Neuronal stem cell (in vitro differentiated cells): ENCODE results near the gene REC8.

Source experiments
- DNase-seq: peaks from one replicate; pipeline ENCODE4 v3.0.0-alpha.2; 2013; ENCODE audit warnings: low spot score
- H2AFZ ChIP-seq: one replicate; pipeline ENCODE4 v1.6.1; 2013; ENCODE audit warnings: mild to moderate bottlenecking, low read length, inconsistent platforms
- H2AK5ac ChIP-seq: 2 replicates; pipeline ENCODE4 v1.6.1; 2013; ENCODE audit warnings: low read depth, mild to moderate bottlenecking, inconsistent platforms, low read length, moderate library complexity, mixed read lengths
- H2BK120ac ChIP-seq: 2 replicates; pipeline ENCODE4 v1.6.1; 2013; ENCODE audit warnings: low read depth, mild to moderate bottlenecking, inconsistent platforms, low read length, moderate library complexity, mixed read lengths
- H2BK12ac ChIP-seq: one replicate; pipeline ENCODE4 v1.6.1; 2013; ENCODE audit warnings: low read length, inconsistent platforms
- H2BK15ac ChIP-seq: 2 replicates; pipeline ENCODE4 v1.6.1; 2013; ENCODE audit warnings: mild to moderate bottlenecking, low read length, inconsistent platforms, mixed read lengths
- H2BK5ac ChIP-seq: one replicate; pipeline ENCODE4 v1.6.1; 2013; ENCODE audit warnings: inconsistent platforms, mild to moderate bottlenecking, low read length, moderate library complexity
- H3K14ac ChIP-seq: one replicate; pipeline ENCODE4 v1.6.1; 2013; ENCODE audit warnings: low read length, inconsistent platforms
- H3K18ac ChIP-seq: 2 replicates; pipeline ENCODE4 v1.6.1; 2013; ENCODE audit warnings: low read length, inconsistent platforms
- H3K23ac ChIP-seq: 2 replicates; pipeline ENCODE4 v1.6.1; 2013; ENCODE audit warnings: low read depth, mild to moderate bottlenecking, mixed read lengths, low read length, inconsistent platforms; ENCODE audit not compliant: poor library complexity
- H3K27ac ChIP-seq: replicated peaks from 3 replicates; pipeline ENCODE4 v1.5.1; 2013; ENCODE audit warnings: low read length, inconsistent platforms
- H3K27me3 ChIP-seq, 3 experiments: 2 replicates each; pipeline ENCODE4 v1.6.1; 2013; ENCODE audit warnings: low read length in 3 of 3, mild to moderate bottlenecking in 2 of 3, inconsistent platforms in 1 of 3, low read depth in 1 of 3, mixed read lengths in 1 of 3, moderate library complexity in 1 of 3; ENCODE audit not compliant: control insufficient read depth in 3 of 3, insufficient read depth in 3 of 3
- H3K36me3 ChIP-seq, 2 donors: replicated peaks in 1 of 2; 2 replicates each; pipeline ENCODE4 v1.6.1; 2013; ENCODE audit warnings: low read length in 2 of 2; ENCODE audit not compliant: control insufficient read depth in 2 of 2, insufficient read depth in 2 of 2
- H3K4ac ChIP-seq: 2 replicates; pipeline ENCODE4 v1.6.1; 2013; ENCODE audit warnings: inconsistent platforms, mild to moderate bottlenecking, low read length, moderate library complexity
- H3K4me1 ChIP-seq, 2 donors: 1 replicate in 1 of 2; 2 replicates in 1 of 2; pipeline ENCODE4 v1.6.1; 2013; ENCODE audit warnings: low read length in 2 of 2, low read depth in 1 of 2; ENCODE audit not compliant: control insufficient read depth in 2 of 2, insufficient read depth in 1 of 2
- H3K4me2 ChIP-seq: one replicate; pipeline ENCODE4 v1.6.1; 2013; ENCODE audit warnings: mild to moderate bottlenecking, low read length, inconsistent platforms; ENCODE audit not compliant: insufficient read depth, poor library complexity, severe bottlenecking
- H3K4me3 ChIP-seq, 2 donors: 2 replicates each; pipeline ENCODE4 v1.5.1; 2013; ENCODE audit warnings: low read length in 2 of 2, mild to moderate bottlenecking in 2 of 2, inconsistent platforms in 1 of 2, moderate library complexity in 1 of 2
- H3K79me1 ChIP-seq: one replicate; pipeline ENCODE4 v1.6.1; 2013; ENCODE audit warnings: low read depth, mild to moderate bottlenecking, inconsistent platforms, low read length, moderate library complexity
- H3K9ac ChIP-seq: one replicate; pipeline ENCODE4 v1.6.1; 2013; ENCODE audit warnings: mild to moderate bottlenecking, low read depth, low read length, inconsistent platforms; ENCODE audit not compliant: poor library complexity
- H3K9me3 ChIP-seq, 2 donors: replicated peaks in 1 of 2; 2 replicates each; pipeline versions ENCODE3 to v1.6.1; 2013; ENCODE audit warnings: low read length in 2 of 2, mild to moderate bottlenecking in 2 of 2, inconsistent platforms in 1 of 2, low read depth in 1 of 2, mixed read lengths in 1 of 2, moderate library complexity in 1 of 2; ENCODE audit not compliant: control insufficient read depth in 2 of 2, insufficient read depth in 1 of 2
- H4K8ac ChIP-seq: one replicate; pipeline ENCODE4 v1.6.1; 2013; ENCODE audit warnings: low read depth, mild to moderate bottlenecking, inconsistent platforms, low read length, moderate library complexity
- H4K91ac ChIP-seq: one replicate; pipeline ENCODE4 v1.6.1; 2013; ENCODE audit warnings: low read length, low read depth, mild to moderate bottlenecking, inconsistent platforms; ENCODE audit not compliant: poor library complexity
- WGBS, 2 donors: extraction: QIAGEN DNeasy Blood & Tissue Kit; methylation state at CpG; one replicate each; pipeline ENCODE4 v1.1.7; 2013; ENCODE audit warnings: missing lambda C conversion rate in 2 of 2, mixed read lengths in 1 of 2; ENCODE audit not compliant: insufficient read length in 2 of 2, insufficient replicate concordance in 1 of 2; ENCODE audit errors: extremely low coverage in 2 of 2; 5-methylcytosine and 5-hydroxymethylcytosine counted together

REC8 gene

GRCh38 chr14:24189059-24189375 is 17.1 kb downstream of the REC8 start:
- no peaks in the 10 kb centered on the region for H3K9me3 ChIP-seq
- WGBS, 2 donors = no CpG with 5 or more reads among the region's 3 CpGs
- H3K4me3 ChIP-seq = peak overlapping the region in 1 of 2 donors; percentile 79
- peak overlapping the region; percentile 45 for H2AFZ ChIP-seq
- H3K27ac ChIP-seq = no peak overlapping the region
- peaks cover 47 to 72% of the 10 kb centered on the region in 2 donors for H3K36me3 ChIP-seq
- no peak overlapping the region for H3K9ac ChIP-seq
- no peak overlapping the region for H3K23ac ChIP-seq
- no peak overlapping the region for H3K14ac ChIP-seq
- no peak overlapping the region for H3K18ac ChIP-seq
- H2BK15ac ChIP-seq = no peak overlapping the region
- no peak overlapping the region for H2AK5ac ChIP-seq
- no peak overlapping the region for H2BK120ac ChIP-seq
- no peak overlapping the region for H2BK5ac ChIP-seq
- peaks cover 4 to 7% of the 10 kb centered on the region in 2 donors for H3K4me1 ChIP-seq
- H2BK12ac ChIP-seq = no peak overlapping the region
- no peak overlapping the region for H4K8ac ChIP-seq
- no peak for DNase-seq
- H3K79me1 ChIP-seq = peaks cover 9% of the 10 kb centered on the region
- no peak overlapping the region for H4K91ac ChIP-seq
- H3K4ac ChIP-seq = no peak overlapping the region
- H3K27me3 ChIP-seq = no peaks in the 10 kb centered on the region
- no peak overlapping the region for H3K4me2 ChIP-seq

GRCh38 chr14:24189460-24189859 is 17.6 kb downstream of the REC8 start:
- peaks cover 5 to 7% of the 10 kb centered on the region in 2 donors for H3K4me1 ChIP-seq
- H3K23ac ChIP-seq = no peak overlapping the region
- H2BK5ac ChIP-seq = no peak overlapping the region
- H4K8ac ChIP-seq = no peak overlapping the region
- peaks cover 48 to 72% of the 10 kb centered on the region in 2 donors for H3K36me3 ChIP-seq
- H2AK5ac ChIP-seq = no peak overlapping the region
- H2AFZ ChIP-seq = peak overlapping the region; percentile 45
- H3K79me1 ChIP-seq = peaks cover 9% of the 10 kb centered on the region
- no peaks in the 10 kb centered on the region for H3K9me3 ChIP-seq
- no peak overlapping the region for H4K91ac ChIP-seq
- DNase-seq = no peak
- H2BK15ac ChIP-seq = no peak overlapping the region
- no peak overlapping the region for H3K27ac ChIP-seq
- no peak overlapping the region for H3K4me3 ChIP-seq
- no peak overlapping the region for H3K18ac ChIP-seq
- no peak overlapping the region for H3K4ac ChIP-seq
- no peak overlapping the region for H3K4me2 ChIP-seq
- no peak overlapping the region for H2BK12ac ChIP-seq
- H3K14ac ChIP-seq = no peak overlapping the region
- H3K9ac ChIP-seq = no peak overlapping the region
- H3K27me3 ChIP-seq = no peaks in the 10 kb centered on the region
- H2BK120ac ChIP-seq = no peak overlapping the region
- no CpG with 5 or more reads among the region's 9 CpGs for WGBS, 2 donors

- H2AFZ ChIP-seq = no peak overlapping the region
- WGBS, 2 donors = no CpG with 5 or more reads among the region's 10 CpGs
- H3K36me3 ChIP-seq = peaks cover 39 to 66% of the 10 kb centered on the region in 2 donors
- H2BK5ac ChIP-seq = no peak overlapping the region
- H3K27ac ChIP-seq = no peak overlapping the region
- no peaks in the 10 kb centered on the region for H3K9me3 ChIP-seq
- H3K4me1 ChIP-seq = peaks cover 7 to 9% of the 10 kb centered on the region in 2 donors
- H2AK5ac ChIP-seq = no peak overlapping the region
- no peak overlapping the region for H2BK12ac ChIP-seq
- no peak overlapping the region for H3K4me3 ChIP-seq
- no peak overlapping the region for H4K8ac ChIP-seq
- H3K79me1 ChIP-seq = peaks cover 9% of the 10 kb centered on the region
- H3K27me3 ChIP-seq = no peaks in the 10 kb centered on the region
- no peak overlapping the region for H3K4me2 ChIP-seq
- H2BK15ac ChIP-seq = no peak overlapping the region
- no peak overlapping the region for H2BK120ac ChIP-seq
- no peak for DNase-seq
- H3K23ac ChIP-seq = no peak overlapping the region
- H3K18ac ChIP-seq = no peak overlapping the region
- H3K14ac ChIP-seq = no peak overlapping the region
- H4K91ac ChIP-seq = no peak overlapping the region
- no peak overlapping the region for H3K9ac ChIP-seq
- H3K4ac ChIP-seq = no peak overlapping the region
These were observed 18.5 kb downstream of the REC8 start for GRCh38 chr14:24190416-24190815.

- Histone ChIP-seq H3K9me3 (no peaks in the 10 kb centered on the region), H2BK5ac (no peak overlapping the region), H3K4me1 (peaks cover 4 to 6% of the 10 kb centered on the region in 2 donors), H4K91ac (no peak overlapping the region), H3K4me3 (no peak overlapping the region), H3K36me3 (peaks cover 22 to 44% of the 10 kb centered on the region in 2 donors), H2AFZ (no peak overlapping the region), H3K14ac (no peak overlapping the region), H3K27me3 (peaks cover 0 to 2% (median 0%) of the 10 kb centered on the region in 3 experiments), H3K4ac (no peak overlapping the region), H3K9ac (no peak overlapping the region), H3K18ac (no peak overlapping the region), H4K8ac (no peak overlapping the region), H3K23ac (no peak overlapping the region), H2BK15ac (no peak overlapping the region), H2BK120ac (no peak overlapping the region), H3K27ac (no peak overlapping the region), H2BK12ac (no peak overlapping the region), H3K79me1 (peaks cover 2% of the 10 kb centered on the region), H2AK5ac (no peak overlapping the region), H3K4me2 (no peak overlapping the region)
- WGBS, 2 donors = no CpG with 5 or more reads among the region's 15 CpGs
- no peak for DNase-seq
These were observed 21.1 kb downstream of the REC8 start for GRCh38 chr14:24192933-24193332.
